NCI-H226 (cell line): ENCODE data around the gene STK32B.
A peak's percentile ranks its signal among the peaks of the same experiment; 100 is the strongest.
"Not testable (repeated sequence)": the region's sequence is repeated elsewhere in the genome, so short reads cannot be mapped to it uniquely, and the experiment has no call there.

ENCODE experiments used
- DNase-seq: peaks from one replicate; pipeline ENCODE4 v3.0.0-alpha.2; 2015

STK32B gene

DNA sequence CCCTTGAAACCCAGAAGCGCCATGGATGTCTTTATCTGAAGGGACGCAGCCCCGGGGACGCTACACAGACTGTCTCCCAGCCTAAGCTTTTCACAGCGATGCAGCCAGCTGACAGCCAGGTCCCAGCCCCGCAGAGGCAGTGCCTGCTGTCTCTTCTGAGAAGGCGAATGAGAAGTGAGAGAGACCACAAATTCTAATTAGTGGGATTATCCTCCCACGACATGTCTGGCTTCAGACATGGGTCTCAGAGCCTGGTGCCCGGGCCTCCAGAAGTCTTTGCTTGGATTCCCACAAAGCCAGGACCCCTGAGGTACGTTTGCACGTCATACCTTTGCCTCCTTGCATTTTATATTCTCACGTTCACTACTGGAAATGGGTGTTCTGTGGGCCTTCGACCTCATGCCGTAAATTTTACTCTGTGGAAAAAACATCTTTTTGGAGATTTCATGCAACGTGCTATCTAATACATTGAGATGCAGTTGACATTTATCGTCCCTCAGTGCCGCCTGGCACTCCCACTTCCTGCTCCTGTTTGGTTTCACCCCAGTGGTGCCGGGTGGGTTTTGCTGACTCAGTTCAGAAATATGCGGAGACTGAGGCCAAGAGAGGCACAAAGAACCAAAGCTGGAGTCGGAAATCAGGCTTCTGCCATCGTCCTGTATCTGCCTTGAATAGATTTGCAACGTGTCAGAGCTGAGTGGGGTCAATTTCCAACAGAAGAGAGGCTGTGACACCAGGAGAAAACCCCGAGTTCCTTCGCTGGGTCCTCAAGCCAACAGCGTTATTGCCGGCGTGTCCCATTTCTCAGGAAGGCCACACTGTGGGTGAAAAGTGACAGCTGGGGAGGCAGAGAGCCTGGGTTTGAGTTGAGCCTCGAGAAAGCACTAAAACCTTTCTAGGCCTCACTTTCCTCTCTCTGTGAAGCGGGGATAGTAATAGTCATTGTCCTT is 114.4 kb downstream of the STK32B start:
- peak; percentile 26 for DNase-seq

DNA sequence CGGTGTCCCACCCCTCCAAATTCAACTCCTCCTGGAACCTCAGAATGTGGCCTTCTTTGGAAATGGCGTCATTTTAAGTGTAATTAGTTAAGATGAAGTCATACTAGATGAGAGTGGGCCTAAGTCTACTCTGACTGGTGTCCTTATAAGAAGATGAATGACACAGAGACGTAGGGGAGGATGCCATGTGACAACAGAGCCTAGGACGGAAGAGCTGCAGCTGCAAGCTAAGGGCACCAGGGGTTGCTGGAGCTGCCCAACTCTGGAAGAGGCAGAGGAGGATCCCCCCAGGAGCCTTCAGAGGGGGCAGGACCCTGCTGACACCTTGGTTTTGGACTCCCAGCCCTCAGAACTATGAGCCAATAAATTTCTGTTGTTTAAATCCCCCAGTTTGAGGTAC is 115.1 kb downstream of the STK32B start:
- DNase-seq: no peak

DNA sequence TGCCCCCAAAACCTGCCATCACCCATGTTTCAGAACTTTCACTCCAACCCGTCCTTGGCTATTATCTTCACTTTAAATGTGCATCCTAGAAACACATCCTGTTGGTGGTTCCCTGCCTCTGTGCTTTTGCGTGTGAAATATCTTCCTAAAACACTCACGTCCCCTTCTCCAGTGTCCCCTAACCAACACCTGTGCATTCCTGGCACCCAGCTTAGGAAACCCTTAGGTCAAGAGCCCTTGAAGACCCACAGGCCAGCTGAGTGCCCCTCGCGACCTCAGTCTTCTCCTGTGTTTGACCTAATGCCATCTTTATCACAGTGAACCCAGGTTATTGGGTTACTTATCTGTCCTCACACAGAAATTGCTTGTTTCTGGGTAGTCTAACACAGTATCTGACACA is 117.6 kb downstream of the STK32B start:
- no peak for DNase-seq

DNA sequence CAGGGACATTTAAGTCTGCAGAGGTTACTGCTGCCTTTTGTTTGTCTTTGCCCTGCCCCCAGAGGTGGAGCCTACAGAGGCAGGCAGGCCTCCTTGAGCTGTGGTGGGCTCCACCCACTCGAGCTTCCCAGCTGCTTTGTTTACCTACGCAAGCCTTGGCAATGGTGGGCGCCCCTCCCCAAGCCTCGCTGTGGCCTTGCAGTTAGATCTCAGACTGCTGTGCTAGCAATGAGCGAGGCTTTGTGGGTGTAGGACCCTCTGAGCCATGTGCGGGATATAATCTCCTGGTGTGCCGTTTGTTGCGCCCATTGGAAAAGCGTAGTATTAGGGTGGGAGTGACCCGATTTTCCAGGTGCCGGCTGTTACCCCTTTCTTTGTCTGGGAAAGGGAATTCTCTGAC is 124.6 kb downstream of the STK32B start:
- DNase-seq: not testable (repeated sequence)

DNA sequence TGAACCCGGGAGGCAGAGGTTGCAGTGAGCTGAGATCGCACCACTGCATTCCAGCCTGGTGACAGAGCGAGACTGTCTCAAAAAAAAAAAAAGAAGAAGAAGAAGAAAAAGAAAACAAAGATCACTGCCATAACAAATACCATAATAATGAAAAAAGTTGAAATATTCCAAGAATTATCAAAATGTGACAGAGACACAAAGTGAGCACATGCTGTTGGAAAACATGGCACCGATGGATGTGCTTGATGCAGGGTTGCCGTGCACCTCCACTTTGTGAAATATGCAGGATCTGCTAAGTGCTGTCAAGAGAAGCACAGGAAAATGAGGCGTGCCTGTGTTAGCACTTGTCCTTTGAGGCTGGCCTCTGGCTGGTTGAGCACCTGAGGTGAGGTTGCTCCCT is 133.3 kb downstream of the STK32B start:
- DNase-seq: no peak

DNA sequence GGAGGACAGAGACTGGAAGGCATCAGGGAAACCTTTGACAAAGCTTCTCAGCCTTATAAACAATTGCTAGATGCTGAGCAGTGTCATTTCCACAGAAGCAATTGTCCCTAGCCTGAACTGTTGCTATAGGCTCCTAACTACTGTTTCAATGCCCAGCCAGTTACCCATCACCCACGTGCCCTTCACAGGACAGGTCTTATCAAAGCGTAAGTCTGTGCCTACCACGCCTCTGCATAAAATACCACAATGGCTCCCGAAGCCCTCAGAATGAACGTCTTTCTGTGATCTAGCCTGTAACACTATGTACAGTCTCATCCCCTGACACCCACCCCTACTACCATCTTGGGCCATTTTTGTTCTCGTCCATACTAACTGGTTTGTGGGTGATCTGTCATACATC is 134.3 kb downstream of the STK32B start:
- no peak for DNase-seq

DNA sequence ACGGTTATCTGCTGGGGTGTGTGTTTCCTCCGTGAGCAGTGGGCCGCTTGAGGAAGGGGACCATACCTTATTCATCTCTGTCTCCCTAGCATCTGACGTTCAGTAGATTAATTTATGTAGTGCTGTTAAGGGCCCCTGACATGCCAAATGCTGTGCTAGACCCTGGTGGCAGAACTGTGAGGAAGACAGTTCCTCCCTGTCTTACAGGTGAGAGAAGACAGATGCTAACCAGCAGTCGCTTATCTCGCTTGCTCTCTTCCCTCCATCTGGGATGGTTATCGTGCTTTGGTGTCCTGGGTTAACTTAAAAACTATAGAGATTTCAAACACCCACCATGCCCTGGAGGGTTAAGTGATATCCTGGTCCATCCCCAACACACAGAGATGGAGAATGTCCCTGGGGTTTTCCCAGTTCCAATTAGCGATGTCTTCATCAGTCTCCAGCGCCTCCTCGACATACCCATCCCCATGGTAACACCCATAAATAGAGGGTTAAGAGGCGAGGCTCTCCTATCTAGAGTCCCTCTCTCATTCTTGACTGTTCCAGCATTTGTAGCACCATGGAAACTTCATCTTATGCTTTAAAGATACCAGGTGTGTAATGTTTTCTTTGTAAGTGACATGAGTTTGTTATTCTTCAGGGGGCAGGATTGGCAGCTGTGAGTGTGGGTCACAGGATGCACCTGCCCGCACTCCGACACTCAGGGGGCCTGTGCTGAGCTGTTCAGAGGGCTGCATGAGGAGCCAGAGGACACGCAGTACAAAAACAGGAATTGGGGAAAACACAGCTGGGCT is 135.2 kb downstream of the STK32B start:
- no peak for DNase-seq

DNA sequence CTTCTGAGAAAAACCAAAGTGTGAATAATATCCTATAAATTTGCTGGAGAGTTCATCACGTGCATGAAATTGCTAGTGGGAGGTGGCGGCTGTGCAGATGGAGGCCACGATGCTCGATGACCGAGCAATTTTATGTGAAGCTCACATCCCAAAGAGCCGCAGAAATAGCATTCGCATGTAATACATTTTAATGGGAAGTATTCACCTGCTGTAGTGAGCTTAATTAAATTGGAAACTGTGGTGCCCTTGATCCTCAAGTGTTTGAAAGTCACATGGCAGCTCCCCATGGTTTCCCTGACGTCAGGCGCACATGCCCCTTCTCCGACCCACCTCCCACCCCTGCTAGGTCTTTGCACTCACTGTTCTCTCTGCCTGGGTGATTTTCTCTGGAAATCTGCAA is 136.8 kb downstream of the STK32B start:
- no peak for DNase-seq

DNA sequence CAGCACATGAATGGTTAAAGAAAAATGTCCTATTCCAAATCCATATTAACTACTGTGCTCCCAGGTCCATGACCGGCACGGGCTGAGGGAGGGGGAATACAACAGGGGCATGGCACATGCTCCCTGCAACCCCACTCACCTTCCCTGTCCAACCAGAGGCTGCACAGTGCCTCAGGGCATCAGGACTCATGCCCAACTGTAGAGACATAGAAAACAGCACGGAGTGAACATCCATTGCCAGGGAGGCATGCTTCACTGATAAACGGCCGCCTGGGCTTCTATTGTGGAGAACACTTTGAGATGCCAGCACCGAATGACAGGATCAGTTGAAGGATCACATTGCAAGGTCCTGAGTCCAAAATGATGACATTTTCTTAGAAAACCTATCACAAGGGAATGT is 140.6 kb downstream of the STK32B start:
- DNase-seq: no peak

DNA sequence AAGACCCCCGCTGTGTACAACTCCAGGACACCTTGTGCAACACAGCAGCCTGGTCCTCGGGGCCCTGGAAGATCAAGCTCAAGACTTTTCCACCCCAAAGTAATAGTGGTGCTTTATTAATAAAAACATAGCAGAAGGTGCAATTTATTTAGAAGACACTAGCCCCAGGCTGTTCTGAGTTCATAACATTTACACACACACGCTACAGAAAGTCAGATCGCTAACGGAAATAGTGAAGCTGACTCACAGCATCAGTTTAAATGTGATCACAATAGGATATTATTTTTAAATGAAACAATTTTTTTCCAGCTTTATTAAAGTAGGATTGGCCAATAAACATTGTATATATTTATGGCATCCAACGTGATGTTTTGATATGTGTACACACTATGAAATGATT is 141.0 kb downstream of the STK32B start:
- no peak for DNase-seq

DNA sequence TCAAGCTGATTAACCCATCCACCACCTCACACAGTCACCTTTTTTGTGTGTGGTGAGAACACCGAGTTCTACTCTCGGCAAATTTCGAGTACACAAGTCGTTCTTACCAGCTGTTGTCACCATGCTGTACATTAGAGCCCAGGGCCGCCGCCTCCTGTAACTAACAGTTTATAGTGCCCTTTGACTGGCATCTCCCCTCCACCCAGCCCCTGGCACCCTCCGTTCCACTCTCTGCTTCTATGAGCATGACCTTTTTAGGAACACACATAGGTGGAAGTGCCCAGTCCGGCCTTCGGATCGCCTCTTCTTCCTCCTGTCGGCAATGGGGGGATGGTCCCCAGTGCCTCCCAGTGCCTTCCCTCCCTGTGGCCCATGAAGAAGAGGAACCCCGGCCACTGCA is 141.4 kb downstream of the STK32B start:
- DNase-seq: no peak

DNA sequence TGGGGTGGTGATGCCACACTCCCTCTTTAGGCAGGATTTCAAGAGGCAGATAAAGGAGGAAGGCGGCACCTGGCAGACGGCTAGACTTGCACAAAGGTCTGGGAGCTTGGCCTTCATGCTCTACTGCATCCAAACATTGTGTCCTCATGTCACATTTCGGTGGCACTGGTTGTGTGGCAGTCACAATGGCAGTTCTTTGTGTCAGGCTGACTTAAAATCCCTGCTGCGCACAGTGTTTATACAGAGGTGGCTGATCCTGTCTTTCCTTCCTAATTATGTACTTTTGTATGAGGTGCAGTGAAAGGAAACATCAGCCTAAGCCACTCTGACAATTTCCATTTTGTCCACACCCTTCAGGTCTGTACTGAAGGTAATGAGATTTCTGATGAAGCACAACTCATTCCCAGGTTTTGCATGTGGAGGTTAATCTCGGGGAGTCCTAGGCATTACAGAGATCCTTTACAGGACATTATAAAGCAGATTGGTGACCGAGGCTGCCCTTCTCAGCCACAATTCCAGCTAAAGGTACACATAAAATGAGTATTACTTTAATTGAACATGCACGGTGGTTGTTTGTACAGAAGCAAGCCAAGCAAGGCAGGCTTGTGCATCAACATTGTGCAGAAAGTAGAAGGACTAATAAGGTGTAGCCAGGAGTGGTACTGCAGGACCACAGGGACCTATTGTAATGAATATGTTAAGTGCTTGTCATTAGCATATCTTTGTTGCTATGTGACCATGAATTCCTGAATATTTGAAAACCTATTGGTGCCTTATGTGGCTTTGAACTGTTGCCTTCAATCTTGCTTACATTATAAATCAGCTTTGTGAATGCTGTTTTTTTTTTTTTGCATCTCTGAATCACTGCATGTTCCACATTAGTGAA is 147.6 kb downstream of the STK32B start:
- DNase-seq: no peak

DNA sequence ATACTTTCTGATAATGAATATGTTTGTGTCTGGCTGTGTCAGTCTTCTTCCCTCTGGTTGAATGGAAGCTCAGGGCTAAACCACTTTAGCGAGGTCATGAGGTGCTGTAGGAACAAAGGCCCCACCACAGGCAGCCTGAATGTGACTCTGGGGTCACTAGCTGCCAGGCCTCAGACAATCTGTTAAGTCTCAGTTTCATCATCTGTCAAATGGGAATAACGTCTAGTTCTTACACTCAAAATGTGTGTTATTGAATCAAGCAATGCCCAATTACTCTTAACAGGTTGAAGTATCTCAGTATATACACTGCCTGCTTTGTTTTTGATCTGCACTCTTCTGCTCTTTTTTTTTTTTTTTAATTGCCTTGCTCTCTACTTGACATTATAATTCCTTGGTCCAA is 148.6 kb downstream of the STK32B start:
- no peak for DNase-seq

DNA sequence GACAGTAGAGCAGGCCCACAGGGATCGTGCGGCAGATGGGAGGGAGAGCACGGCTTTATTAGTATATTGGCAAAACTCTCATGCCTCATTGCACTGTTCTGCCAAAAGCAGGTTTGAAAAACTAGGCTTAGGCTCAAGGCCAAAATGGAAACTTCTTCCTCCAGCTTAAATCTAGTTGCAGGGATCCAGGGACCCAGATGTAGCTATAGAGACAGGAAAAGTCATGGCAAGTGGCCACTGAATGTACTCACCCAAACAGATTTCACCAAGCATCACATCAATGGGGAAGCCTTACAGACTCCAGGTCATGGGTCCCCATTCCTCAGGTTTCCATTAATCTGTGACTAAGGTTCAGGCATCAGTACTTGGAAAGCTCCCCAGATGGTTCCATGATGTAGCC is 149.2 kb downstream of the STK32B start:
- DNase-seq: no peak

DNA sequence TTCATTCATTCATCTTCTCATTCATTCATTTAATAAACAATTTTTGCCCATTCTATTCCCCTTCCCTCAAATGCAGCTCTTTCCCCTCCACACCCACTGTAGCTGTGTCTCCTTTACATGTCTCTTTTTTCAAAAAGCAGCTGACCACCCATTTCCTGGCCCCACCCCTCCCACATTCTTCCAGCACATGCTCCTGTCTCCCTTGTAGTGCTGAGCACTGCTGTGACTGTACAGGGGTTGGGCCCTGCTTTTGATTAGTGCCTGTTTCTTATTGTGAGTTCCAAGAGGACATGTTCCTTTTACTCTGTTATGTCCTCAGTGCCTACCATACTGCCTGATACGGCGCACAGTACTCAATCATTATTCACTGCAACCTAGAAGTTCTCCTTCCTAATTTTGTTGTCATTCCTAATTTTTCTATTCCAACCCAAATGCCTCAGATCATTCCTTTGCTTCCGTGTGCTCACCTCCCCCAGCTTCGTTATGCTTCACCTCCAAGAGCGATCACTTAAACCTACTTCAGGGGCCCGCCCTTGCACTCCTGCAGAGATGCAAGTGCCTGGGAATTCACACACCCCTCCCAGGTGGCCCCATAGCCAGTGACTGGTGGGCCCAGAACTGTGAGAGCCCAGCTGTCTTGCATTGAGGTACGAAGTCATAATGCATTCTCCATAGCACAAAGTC is 152.2 kb downstream of the STK32B start:
- no peak for DNase-seq

DNA sequence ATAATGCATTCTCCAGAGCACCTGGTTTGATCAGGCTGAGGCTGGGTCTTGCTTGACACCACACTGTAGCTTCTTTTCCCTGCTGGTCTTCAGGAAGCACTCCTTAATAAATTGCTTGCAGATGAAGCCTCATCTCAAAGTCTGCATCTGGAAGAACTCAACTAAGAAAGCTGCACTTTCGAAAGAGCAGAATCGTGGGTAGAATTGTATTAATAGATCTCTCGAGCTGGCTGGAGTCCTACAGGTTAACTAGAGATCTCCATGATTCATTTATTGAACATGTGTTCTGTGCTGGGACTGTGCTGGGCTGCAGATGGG is 152.7 kb downstream of the STK32B start:
- no peak for DNase-seq

DNA sequence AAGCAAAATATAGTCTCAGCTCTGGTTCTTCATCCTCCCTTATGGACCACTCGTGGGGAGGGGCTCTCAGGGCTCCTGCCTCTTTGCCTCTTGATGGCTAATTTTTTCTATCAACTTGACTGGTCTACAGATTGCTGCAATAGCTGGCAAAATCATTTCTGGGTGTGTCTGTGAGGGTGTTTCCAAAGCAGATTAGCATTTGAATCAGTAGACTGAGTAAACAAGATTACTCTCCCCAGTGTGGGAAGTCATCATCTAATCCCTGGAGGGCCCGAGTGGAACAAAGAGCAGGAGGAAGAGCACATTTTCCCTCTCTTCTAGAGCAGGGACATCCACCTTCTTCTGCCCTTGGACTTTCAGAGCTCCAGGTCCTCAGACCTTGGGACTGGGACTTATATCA is 153.5 kb downstream of the STK32B start:
- no peak for DNase-seq

DNA sequence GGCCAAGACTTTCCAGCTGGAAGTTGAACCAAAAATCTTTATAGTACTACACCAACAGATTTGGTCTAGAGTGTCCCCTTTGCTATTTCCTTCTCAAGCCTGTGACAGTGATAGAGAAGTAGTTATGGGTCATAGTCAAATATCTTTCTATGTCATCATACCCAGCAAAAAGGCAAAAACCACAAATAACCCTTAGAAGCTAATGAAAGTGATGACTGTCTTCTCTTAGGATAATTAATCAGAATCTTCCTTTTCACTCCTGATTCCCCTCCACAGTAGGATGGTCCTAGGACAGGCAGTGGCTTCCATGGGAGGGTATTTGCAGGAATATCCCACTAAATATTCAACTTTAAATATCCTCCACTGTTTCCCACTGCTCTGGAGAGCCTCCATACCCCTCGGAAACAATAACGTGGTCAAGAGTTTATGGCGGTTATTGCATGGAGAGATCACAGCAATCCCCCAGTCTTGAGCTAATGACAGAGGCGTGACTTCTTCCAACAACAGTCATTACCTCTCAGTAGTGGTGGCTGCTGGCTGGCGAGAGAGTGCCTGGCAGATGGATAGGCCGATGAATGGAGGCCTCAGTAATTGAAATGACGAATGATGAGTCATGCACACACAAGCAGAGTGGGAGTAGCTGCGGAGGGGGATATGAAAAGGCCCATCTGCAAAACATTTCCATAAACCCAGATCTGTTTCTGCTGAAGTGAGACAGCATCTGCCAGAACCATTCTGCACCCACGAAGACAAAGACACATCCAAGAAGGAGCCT is 154.9 kb downstream of the STK32B start:
- peak; percentile 64 for DNase-seq

DNA sequence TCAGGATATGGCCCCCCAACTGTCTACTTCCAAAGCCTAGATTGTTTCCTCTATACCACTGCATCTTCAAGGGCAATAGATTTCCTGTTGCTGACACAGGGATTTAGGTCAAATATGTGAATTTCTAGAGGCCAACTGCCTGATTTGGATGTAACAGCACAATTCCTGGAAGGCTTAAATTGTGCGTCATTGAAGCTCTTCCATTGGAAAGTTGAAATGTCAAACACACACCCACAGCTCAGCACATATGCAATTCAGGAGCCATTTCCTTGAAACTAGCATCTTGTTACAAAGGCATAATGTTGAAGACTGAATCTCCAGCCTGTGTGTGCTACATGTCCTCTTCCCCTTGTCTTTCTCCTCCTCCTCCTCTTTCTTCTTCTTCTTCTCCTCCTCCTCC is 158.6 kb downstream of the STK32B start:
- no peak for DNase-seq

DNA sequence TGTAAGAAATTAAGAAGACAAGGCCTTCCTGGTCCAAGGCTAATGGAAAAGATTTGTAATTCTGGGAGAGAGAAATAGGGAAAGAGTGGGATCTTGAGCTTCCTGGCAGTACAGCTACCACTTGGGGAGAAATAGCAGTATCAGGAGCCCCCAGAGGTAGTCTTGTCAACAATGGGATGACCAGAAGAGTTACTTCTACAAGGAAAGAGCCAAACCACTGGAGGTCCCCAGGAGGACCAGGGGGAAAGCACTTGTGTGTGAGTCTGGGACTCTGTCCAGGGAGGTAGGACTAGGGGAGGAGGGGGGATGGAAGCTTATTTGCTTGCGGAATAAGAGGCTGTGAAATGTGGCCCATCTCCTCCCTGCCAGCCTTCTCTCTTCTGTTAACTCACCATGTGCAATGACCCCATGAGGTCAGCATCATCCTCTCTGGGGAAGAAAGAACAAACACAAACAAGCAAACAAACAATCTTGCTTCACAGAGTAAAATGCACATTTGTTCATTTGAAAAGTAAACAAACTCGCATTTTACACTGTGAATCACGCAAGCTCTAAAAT is 160.1 kb downstream of the STK32B start:
- DNase-seq: no peak

DNA sequence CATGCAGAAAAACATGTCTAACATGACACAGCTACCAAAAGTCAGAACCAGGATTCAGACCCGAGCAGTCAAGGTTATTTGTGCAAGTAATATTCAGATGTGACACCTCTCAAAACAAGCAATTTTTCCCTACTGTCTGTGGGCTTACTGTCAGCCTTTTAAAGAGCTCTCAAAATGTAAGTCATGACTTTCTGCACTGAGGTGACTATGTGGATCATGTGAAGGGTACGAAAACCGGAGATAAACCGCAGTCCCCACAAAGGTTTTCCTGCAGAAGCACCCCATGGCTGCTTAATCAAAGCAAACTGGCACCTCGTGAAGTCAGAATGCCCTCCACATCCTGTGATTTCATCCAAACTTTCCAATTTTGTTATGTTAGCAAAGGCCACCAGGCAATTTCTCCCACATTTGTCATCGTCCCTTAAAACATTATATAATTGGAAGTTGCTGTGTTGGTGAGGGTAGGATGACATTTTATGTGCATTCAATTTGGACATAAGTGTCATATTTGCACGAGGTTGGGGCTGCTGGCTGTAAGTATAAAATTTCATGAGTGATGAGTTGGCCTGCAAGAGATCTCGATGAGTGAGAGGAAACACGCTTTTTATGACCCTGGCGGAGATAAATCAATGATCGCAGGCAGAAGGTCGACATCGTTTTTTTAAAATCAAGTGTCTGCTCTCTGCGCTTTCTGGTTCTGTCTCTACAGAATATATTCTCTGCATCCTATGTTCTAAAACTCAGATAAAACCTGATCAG is 161.2 kb downstream of the STK32B start:
- no peak for DNase-seq
